ENCODE data around the gene LRRC45. TPM values are rescaled to one million over a fixed set of nuclear protein-coding genes. Genes with fewer than 3 reads are reported as not detected.
A peak's percentile ranks its signal among the peaks of the same experiment; 100 is the strongest.

LRRC45 gene
- polyA plus RNA-seq, 2 donors = 10.6 to 17.2 TPM

GRCh38 chr17:81999976-82000802 is 22.9 kb upstream of the LRRC45 start:
- Histone ChIP-seq H3K36me3 (ENCODE audit: control insufficient read depth in 2 of 2, insufficient read depth in 2 of 2, low read length in 1 of 2) (peaks cover 0 to 4% of the 10 kb centered on the region in 2 donors), H3K9me3 (ENCODE audit: control insufficient read depth in 2 of 2, insufficient read depth in 1 of 2, low read depth in 1 of 2, low read length in 1 of 2) (no peaks in the 10 kb centered on the region), H3K27ac (ENCODE audit: low read depth in 2 of 2, low read length in 1 of 2) (no peak overlapping the region), H3K4me1 (ENCODE audit: control insufficient read depth in 2 of 2, insufficient read depth in 2 of 2, low read length in 1 of 2) (peaks cover 0 to 19% of the 10 kb centered on the region in 2 donors), H3K27me3 (ENCODE audit: control insufficient read depth in 1 of 2, insufficient read depth in 2 of 2, low read length in 2 of 2) (no peaks in the 10 kb centered on the region), H3K4me3 (ENCODE audit: low read depth in 1 of 2, low read length in 2 of 2) (no peak overlapping the region)
- WGBS, 2 donors = 60 to 70% methylated on average over 36 of the region's 36 CpGs

GRCh38 chr17:82000803-82001570 is 22.1 kb upstream of the LRRC45 start:
- H3K27me3 ChIP-seq (ENCODE audit: control insufficient read depth in 1 of 2, insufficient read depth in 2 of 2, low read length in 2 of 2) = no peaks in the 10 kb centered on the region
- H3K4me1 ChIP-seq (ENCODE audit: control insufficient read depth in 2 of 2, insufficient read depth in 2 of 2, low read length in 1 of 2) = peaks cover 0 to 24% of the 10 kb centered on the region in 2 donors
- no peaks in the 10 kb centered on the region for H3K9me3 ChIP-seq (ENCODE audit: control insufficient read depth in 2 of 2, insufficient read depth in 1 of 2, low read depth in 1 of 2, low read length in 1 of 2)
- H3K36me3 ChIP-seq (ENCODE audit: control insufficient read depth in 2 of 2, insufficient read depth in 2 of 2, low read length in 1 of 2) = peaks cover 0 to 4% of the 10 kb centered on the region in 2 donors
- no peak overlapping the region for H3K27ac ChIP-seq (ENCODE audit: low read depth in 2 of 2, low read length in 1 of 2)
- 72 to 76% methylated on average over 25 to 32 of the region's 32 CpGs for WGBS, 2 donors
- no peak overlapping the region for H3K4me3 ChIP-seq (ENCODE audit: low read depth in 1 of 2, low read length in 2 of 2)

- H3K27ac ChIP-seq (ENCODE audit: low read depth in 2 of 2, low read length in 1 of 2) = no peak overlapping the region
- 81 to 86% methylated on average over 17 of the region's 17 CpGs for WGBS, 2 donors
- peaks cover 0 to 4% of the 10 kb centered on the region in 2 donors for H3K36me3 ChIP-seq (ENCODE audit: control insufficient read depth in 2 of 2, insufficient read depth in 2 of 2, low read length in 1 of 2)
- H3K4me3 ChIP-seq (ENCODE audit: low read depth in 1 of 2, low read length in 2 of 2) = no peak overlapping the region
- peaks cover 0 to 27% of the 10 kb centered on the region in 2 donors for H3K4me1 ChIP-seq (ENCODE audit: control insufficient read depth in 2 of 2, insufficient read depth in 2 of 2, low read length in 1 of 2)
- H3K27me3 ChIP-seq (ENCODE audit: control insufficient read depth in 1 of 2, insufficient read depth in 2 of 2, low read length in 2 of 2) = no peaks in the 10 kb centered on the region
- H3K9me3 ChIP-seq (ENCODE audit: control insufficient read depth in 2 of 2, insufficient read depth in 1 of 2, low read depth in 1 of 2, low read length in 1 of 2) = no peaks in the 10 kb centered on the region
Observed at GRCh38 chr17:82001571-82002056, 21.5 kb upstream of the LRRC45 start.

GRCh38 chr17:82003411-82004381 is 19.4 kb upstream of the LRRC45 start:
- WGBS, 2 donors = 34 to 55% methylated on average over 53 of the region's 53 CpGs
- Histone ChIP-seq H3K4me1 (ENCODE audit: control insufficient read depth in 2 of 2, insufficient read depth in 2 of 2, low read length in 1 of 2) (peaks cover 0 to 27% of the 10 kb centered on the region in 2 donors), H3K4me3 (ENCODE audit: low read depth in 1 of 2, low read length in 2 of 2) (no peak overlapping the region), H3K27me3 (ENCODE audit: control insufficient read depth in 1 of 2, insufficient read depth in 2 of 2, low read length in 2 of 2) (no peaks in the 10 kb centered on the region), H3K27ac (ENCODE audit: low read depth in 2 of 2, low read length in 1 of 2) (peak overlapping the region; percentile 6 to 19), H3K9me3 (ENCODE audit: control insufficient read depth in 2 of 2, insufficient read depth in 1 of 2, low read depth in 1 of 2, low read length in 1 of 2) (no peaks in the 10 kb centered on the region), H3K36me3 (ENCODE audit: control insufficient read depth in 2 of 2, insufficient read depth in 2 of 2, low read length in 1 of 2) (peaks cover 0 to under 1% of the 10 kb centered on the region in 2 donors)

- 88 to 92% methylated on average over 41 of the region's 41 CpGs for WGBS, 2 donors
- H3K4me1 ChIP-seq (ENCODE audit: control insufficient read depth in 2 of 2, insufficient read depth in 2 of 2, low read length in 1 of 2) = peaks cover 0 to 27% of the 10 kb centered on the region in 2 donors
- H3K27ac ChIP-seq (ENCODE audit: low read depth in 2 of 2, low read length in 1 of 2) = no peak overlapping the region
- no peaks in the 10 kb centered on the region for H3K9me3 ChIP-seq (ENCODE audit: control insufficient read depth in 2 of 2, insufficient read depth in 1 of 2, low read depth in 1 of 2, low read length in 1 of 2)
- no peak overlapping the region for H3K4me3 ChIP-seq (ENCODE audit: low read depth in 1 of 2, low read length in 2 of 2)
- no peaks in the 10 kb centered on the region for H3K27me3 ChIP-seq (ENCODE audit: control insufficient read depth in 1 of 2, insufficient read depth in 2 of 2, low read length in 2 of 2)
- peaks cover 0 to 2% of the 10 kb centered on the region in 2 donors for H3K36me3 ChIP-seq (ENCODE audit: control insufficient read depth in 2 of 2, insufficient read depth in 2 of 2, low read length in 1 of 2)
Observed at GRCh38 chr17:82004517-82005455, 18.3 kb upstream of the LRRC45 start.

GRCh38 chr17:82005701-82006348 is 17.3 kb upstream of the LRRC45 start:
- peaks cover 0 to 21% of the 10 kb centered on the region in 2 donors for H3K4me1 ChIP-seq (ENCODE audit: control insufficient read depth in 2 of 2, insufficient read depth in 2 of 2, low read length in 1 of 2)
- peaks cover 0 to 2% of the 10 kb centered on the region in 2 donors for H3K36me3 ChIP-seq (ENCODE audit: control insufficient read depth in 2 of 2, insufficient read depth in 2 of 2, low read length in 1 of 2)
- H3K27ac ChIP-seq (ENCODE audit: low read depth in 2 of 2, low read length in 1 of 2) = no peak overlapping the region
- H3K9me3 ChIP-seq (ENCODE audit: control insufficient read depth in 2 of 2, insufficient read depth in 1 of 2, low read depth in 1 of 2, low read length in 1 of 2) = no peaks in the 10 kb centered on the region
- peak overlapping the region in 1 of 2 donors; percentile 18 for H3K4me3 ChIP-seq (ENCODE audit: low read depth in 1 of 2, low read length in 2 of 2)
- no peaks in the 10 kb centered on the region for H3K27me3 ChIP-seq (ENCODE audit: control insufficient read depth in 1 of 2, insufficient read depth in 2 of 2, low read length in 2 of 2)
- WGBS, 2 donors = 67 to 72% methylated on average over 28 to 30 of the region's 30 CpGs

GRCh38 chr17:82006468-82007227 is 16.5 kb upstream of the LRRC45 start:
- no peak overlapping the region for H3K4me3 ChIP-seq (ENCODE audit: low read depth in 1 of 2, low read length in 2 of 2)
- no peaks in the 10 kb centered on the region for H3K9me3 ChIP-seq (ENCODE audit: control insufficient read depth in 2 of 2, insufficient read depth in 1 of 2, low read depth in 1 of 2, low read length in 1 of 2)
- peaks cover 0 to 19% of the 10 kb centered on the region in 2 donors for H3K4me1 ChIP-seq (ENCODE audit: control insufficient read depth in 2 of 2, insufficient read depth in 2 of 2, low read length in 1 of 2)
- H3K36me3 ChIP-seq (ENCODE audit: control insufficient read depth in 2 of 2, insufficient read depth in 2 of 2, low read length in 1 of 2) = peaks cover 0 to 2% of the 10 kb centered on the region in 2 donors
- no peak overlapping the region for H3K27ac ChIP-seq (ENCODE audit: low read depth in 2 of 2, low read length in 1 of 2)
- no peaks in the 10 kb centered on the region for H3K27me3 ChIP-seq (ENCODE audit: control insufficient read depth in 1 of 2, insufficient read depth in 2 of 2, low read length in 2 of 2)
- 51 to 62% methylated on average over 24 of the region's 24 CpGs for WGBS, 2 donors

GRCh38 chr17:82007228-82007494 is 15.9 kb upstream of the LRRC45 start:
- Histone ChIP-seq H3K9me3 (ENCODE audit: control insufficient read depth in 2 of 2, insufficient read depth in 1 of 2, low read depth in 1 of 2, low read length in 1 of 2) (no peaks in the 10 kb centered on the region), H3K4me1 (ENCODE audit: control insufficient read depth in 2 of 2, insufficient read depth in 2 of 2, low read length in 1 of 2) (peaks cover 0 to 19% of the 10 kb centered on the region in 2 donors), H3K27ac (ENCODE audit: low read depth in 2 of 2, low read length in 1 of 2) (no peak overlapping the region), H3K4me3 (ENCODE audit: low read depth in 1 of 2, low read length in 2 of 2) (no peak overlapping the region), H3K27me3 (ENCODE audit: control insufficient read depth in 1 of 2, insufficient read depth in 2 of 2, low read length in 2 of 2) (no peaks in the 10 kb centered on the region), H3K36me3 (ENCODE audit: control insufficient read depth in 2 of 2, insufficient read depth in 2 of 2, low read length in 1 of 2) (peaks cover 0 to 7% of the 10 kb centered on the region in 2 donors)
- 75 to 81% methylated on average over 6 of the region's 6 CpGs for WGBS, 2 donors

Data from esophagus (tissue), 2 donors.